GM04504 (cell line): ENCODE data around the gene VCX2.
"Not testable (repeated sequence)": the region's sequence is repeated elsewhere in the genome, so short reads cannot be mapped to it uniquely, and the experiment has no call there.

ENCODE experiments used
- DNase-seq: peaks from one replicate; pipeline ENCODE4 v3.0.0-alpha.2; 2012; ENCODE audit warnings: low read depth

VCX2 gene

DNA sequence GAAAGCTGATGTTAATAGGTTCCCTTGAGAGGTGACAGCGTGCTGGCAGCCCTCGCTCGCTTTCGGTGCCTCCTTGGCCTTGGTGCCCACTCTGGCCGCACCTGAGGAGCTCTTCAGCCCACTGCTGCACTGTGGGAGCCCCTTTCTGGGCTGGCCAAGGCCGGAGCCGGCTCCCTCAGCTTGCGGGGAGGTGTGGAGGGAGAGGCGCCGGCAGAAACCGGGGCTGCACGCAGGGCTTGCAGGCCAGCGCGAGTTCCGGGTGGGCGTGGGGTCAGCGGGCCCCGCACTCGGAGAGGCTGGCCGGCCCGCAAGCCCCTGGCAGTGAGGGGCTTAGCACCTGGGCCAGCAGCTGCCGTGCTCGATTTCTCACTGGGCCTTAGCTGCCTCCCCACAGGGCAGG is 49.7 kb downstream of the VCX2 start:
- not testable (repeated sequence) for DNase-seq
